Measurements from ENCODE around the gene ABCA6.

Gene ABCA6

DNA sequence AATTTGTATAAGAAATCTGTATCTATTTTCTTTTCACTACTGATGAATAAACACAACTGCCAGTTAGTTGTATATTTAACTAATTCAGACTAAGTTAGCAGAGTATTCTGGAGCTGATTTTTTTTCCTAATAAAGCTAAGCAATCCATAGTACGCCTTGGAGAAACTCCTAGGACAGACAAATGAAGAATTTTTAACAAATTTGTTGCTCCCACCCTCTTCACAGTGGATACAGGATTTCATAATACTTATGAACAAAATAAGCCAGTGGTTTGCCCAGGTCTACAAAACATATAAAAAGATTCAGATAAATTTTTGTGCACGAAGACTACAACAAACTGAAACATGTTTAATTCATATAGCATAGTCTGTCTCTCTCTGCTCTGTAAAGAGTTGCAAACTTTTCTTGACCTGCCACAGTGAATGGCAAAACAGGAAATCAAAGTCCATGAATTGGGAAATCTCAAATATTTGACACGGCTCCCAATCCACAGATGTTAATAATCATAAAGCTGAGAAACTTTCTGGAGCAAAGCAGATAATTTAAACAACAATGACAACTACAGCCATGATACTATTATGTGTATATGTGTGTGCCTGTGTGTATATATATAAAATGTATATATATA, 594 bp upstream of the ABCA6 start:
- no peaks in the 10 kb centered on the region for H3K9me3 ChIP-seq (ENCODE audit: control insufficient read depth, insufficient read depth, low read depth, low read length)
- H3K4me1 ChIP-seq (ENCODE audit: control insufficient read depth, insufficient read depth, low read length): no peaks in the 10 kb centered on the region
- no peak overlapping the region for H3K9ac ChIP-seq (ENCODE audit: low read length)
- H3K36me3 ChIP-seq (ENCODE audit: control insufficient read depth, insufficient read depth, low read length): no peaks in the 10 kb centered on the region
- no peaks in the 10 kb centered on the region for H3K27me3 ChIP-seq (ENCODE audit: control insufficient read depth, insufficient read depth, low read length)
- no peak overlapping the region for H3K4me3 ChIP-seq (ENCODE audit: low read depth, low read length)
- H3K27ac ChIP-seq (ENCODE audit: low read depth, low read length): no peak overlapping the region

- Histone ChIP-seq H3K36me3 (ENCODE audit: control insufficient read depth, insufficient read depth, low read length) (no peaks in the 10 kb centered on the region), H3K9ac (ENCODE audit: low read length) (no peak overlapping the region), H3K27ac (ENCODE audit: low read depth, low read length) (no peak overlapping the region), H3K27me3 (ENCODE audit: control insufficient read depth, insufficient read depth, low read length) (no peaks in the 10 kb centered on the region), H3K4me1 (ENCODE audit: control insufficient read depth, insufficient read depth, low read length) (no peaks in the 10 kb centered on the region; the same call in 1 of the 2 replicates), H3K4me3 (ENCODE audit: low read depth, low read length) (no peak overlapping the region), H3K9me3 (ENCODE audit: control insufficient read depth, insufficient read depth, low read depth, low read length) (no peaks in the 10 kb centered on the region)
Observed at GRCh38 chr17:69134112-69134511, 7.6 kb downstream of the ABCA6 start.

GRCh38 chr17:69130627-69131296, 10.9 kb downstream of the ABCA6 start:
- no peak overlapping the region for H3K27ac ChIP-seq (ENCODE audit: low read depth, low read length)
- no peaks in the 10 kb centered on the region for H3K36me3 ChIP-seq (ENCODE audit: control insufficient read depth, insufficient read depth, low read length)
- no peaks in the 10 kb centered on the region; the same call in 1 of the 2 replicates for H3K4me1 ChIP-seq (ENCODE audit: control insufficient read depth, insufficient read depth, low read length)
- no peaks in the 10 kb centered on the region for H3K9me3 ChIP-seq (ENCODE audit: control insufficient read depth, insufficient read depth, low read depth, low read length)
- H3K9ac ChIP-seq (ENCODE audit: low read length): no peak overlapping the region
- no peaks in the 10 kb centered on the region for H3K27me3 ChIP-seq (ENCODE audit: control insufficient read depth, insufficient read depth, low read length)
- H3K4me3 ChIP-seq (ENCODE audit: low read depth, low read length): no peak overlapping the region

GRCh38 chr17:69123626-69124025, 18.1 kb downstream of the ABCA6 start:
- Histone ChIP-seq H3K4me1 (ENCODE audit: control insufficient read depth, insufficient read depth, low read length) (no peaks in the 10 kb centered on the region), H3K9ac (ENCODE audit: low read length) (no peak overlapping the region), H3K36me3 (ENCODE audit: control insufficient read depth, insufficient read depth, low read length) (no peaks in the 10 kb centered on the region), H3K4me3 (ENCODE audit: low read depth, low read length) (no peak overlapping the region), H3K27me3 (ENCODE audit: control insufficient read depth, insufficient read depth, low read length) (no peaks in the 10 kb centered on the region), H3K27ac (ENCODE audit: low read depth, low read length) (no peak overlapping the region), H3K9me3 (ENCODE audit: control insufficient read depth, insufficient read depth, low read depth, low read length) (no peaks in the 10 kb centered on the region)

DNA sequence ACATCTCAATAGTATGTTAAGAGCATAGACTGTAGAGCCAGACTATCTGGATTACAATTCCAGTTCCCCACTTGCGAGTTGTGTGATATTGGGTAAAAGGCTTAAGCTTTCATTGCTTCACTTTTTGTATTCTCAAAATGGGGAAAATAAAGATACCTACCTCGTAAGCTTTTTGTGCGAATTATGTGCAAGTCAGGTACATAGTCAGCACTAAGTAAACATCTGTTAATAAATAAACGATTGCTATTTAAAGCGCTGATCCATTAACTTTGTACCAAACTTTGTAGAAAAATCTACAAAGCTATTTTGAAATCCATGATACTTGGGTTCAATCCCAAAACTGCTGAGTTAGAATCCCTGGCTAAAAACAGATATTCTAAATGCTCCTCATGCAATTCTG, 19.6 kb downstream of the ABCA6 start:
- Histone ChIP-seq H3K9ac (ENCODE audit: low read length) (no peak overlapping the region), H3K27ac (ENCODE audit: low read depth, low read length) (no peak overlapping the region), H3K36me3 (ENCODE audit: control insufficient read depth, insufficient read depth, low read length) (no peaks in the 10 kb centered on the region)

GRCh38 chr17:69117855-69118784, 23.6 kb downstream of the ABCA6 start:
- H3K4me1 ChIP-seq (ENCODE audit: control insufficient read depth, insufficient read depth, low read length): no peaks in the 10 kb centered on the region
- H3K9me3 ChIP-seq (ENCODE audit: control insufficient read depth, insufficient read depth, low read depth, low read length): no peaks in the 10 kb centered on the region
- no peaks in the 10 kb centered on the region for H3K36me3 ChIP-seq (ENCODE audit: control insufficient read depth, insufficient read depth, low read length)
- H3K9ac ChIP-seq (ENCODE audit: low read length): no peak overlapping the region
- H3K27me3 ChIP-seq (ENCODE audit: control insufficient read depth, insufficient read depth, low read length): no peaks in the 10 kb centered on the region
- no peak overlapping the region for H3K27ac ChIP-seq (ENCODE audit: low read depth, low read length)
- H3K4me3 ChIP-seq (ENCODE audit: low read depth, low read length): no peak overlapping the region

More for the DNA sequence above, 19.6 kb downstream of the ABCA6 start:
- Histone ChIP-seq H3K4me1 (ENCODE audit: control insufficient read depth, insufficient read depth, low read length) (no peaks in the 10 kb centered on the region), H3K9me3 (ENCODE audit: control insufficient read depth, insufficient read depth, low read depth, low read length) (no peaks in the 10 kb centered on the region), H3K27me3 (ENCODE audit: control insufficient read depth, insufficient read depth, low read length) (no peaks in the 10 kb centered on the region), H3K4me3 (ENCODE audit: low read depth, low read length) (no peak overlapping the region)

DNA sequence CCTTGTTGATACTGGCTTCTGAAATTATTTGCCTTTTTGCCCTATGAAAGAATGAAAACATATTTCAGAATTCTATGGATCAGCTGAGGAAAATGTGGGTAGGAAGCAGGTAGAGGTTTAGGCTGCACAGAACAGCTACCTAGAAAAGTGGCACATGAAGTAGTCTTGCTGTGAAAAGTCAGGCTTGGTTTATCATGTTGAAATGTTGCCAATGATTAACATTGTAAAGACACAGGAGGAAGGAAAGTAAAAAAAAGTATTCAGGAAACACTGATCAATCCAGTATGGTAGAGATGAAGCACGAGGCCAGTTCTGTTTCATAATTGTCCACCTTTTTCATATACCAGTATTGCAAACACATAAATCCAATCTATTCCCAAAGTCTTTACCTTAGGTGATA, 29.9 kb downstream of the ABCA6 start:
- no peak overlapping the region for H3K9ac ChIP-seq (ENCODE audit: low read length)
- no peak overlapping the region for H3K27ac ChIP-seq (ENCODE audit: low read depth, low read length)
- H3K4me3 ChIP-seq (ENCODE audit: low read depth, low read length): no peak overlapping the region
- no peaks in the 10 kb centered on the region for H3K27me3 ChIP-seq (ENCODE audit: control insufficient read depth, insufficient read depth, low read length)
- H3K9me3 ChIP-seq (ENCODE audit: control insufficient read depth, insufficient read depth, low read depth, low read length): no peaks in the 10 kb centered on the region
- H3K4me1 ChIP-seq (ENCODE audit: control insufficient read depth, insufficient read depth, low read length): no peaks in the 10 kb centered on the region
- no peaks in the 10 kb centered on the region for H3K36me3 ChIP-seq (ENCODE audit: control insufficient read depth, insufficient read depth, low read length)

DNA sequence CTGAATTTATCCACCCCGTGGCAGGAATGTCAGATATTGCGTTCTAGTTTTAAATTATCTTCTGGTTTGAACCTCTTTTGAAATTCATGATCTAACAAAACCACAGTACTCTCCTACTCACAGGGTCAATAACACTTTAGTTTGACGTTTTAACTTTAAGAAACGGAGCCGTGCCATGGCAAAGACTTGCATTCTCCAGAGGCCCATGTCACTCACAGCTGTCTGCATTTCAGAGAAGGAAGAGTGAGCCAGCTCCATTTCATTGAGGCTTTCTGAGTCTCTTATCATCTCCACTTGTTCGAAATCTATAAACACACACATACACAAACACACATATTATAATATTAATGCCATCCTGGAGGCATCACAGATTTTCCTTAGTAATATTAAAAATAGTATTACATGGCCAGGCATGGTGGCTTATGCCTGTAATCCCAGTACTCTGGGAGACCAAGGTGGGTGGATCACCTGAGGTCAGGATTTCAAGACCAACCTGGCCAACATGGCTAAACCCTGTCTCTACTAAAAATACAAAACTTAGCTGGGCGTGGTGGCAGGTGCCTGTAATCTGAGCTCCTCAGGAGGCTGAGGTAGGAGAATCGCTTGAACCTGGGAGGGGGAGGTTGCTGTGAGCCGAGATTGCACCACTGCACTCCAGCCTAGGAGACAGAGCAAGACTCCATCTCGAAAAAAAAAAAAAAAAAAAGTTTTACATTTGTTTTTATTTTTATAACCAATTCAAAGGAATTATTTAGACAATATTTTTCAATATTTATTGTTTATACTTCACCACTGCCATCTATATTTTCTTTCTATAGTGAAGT, 35.6 kb downstream of the ABCA6 start:
- no peak overlapping the region for H3K27ac ChIP-seq (ENCODE audit: low read depth, low read length)
- H3K27me3 ChIP-seq (ENCODE audit: control insufficient read depth, insufficient read depth, low read length): no peaks in the 10 kb centered on the region
- no peaks in the 10 kb centered on the region for H3K9me3 ChIP-seq (ENCODE audit: control insufficient read depth, insufficient read depth, low read depth, low read length)
- H3K36me3 ChIP-seq (ENCODE audit: control insufficient read depth, insufficient read depth, low read length): no peaks in the 10 kb centered on the region
- H3K4me1 ChIP-seq (ENCODE audit: control insufficient read depth, insufficient read depth, low read length): no peaks in the 10 kb centered on the region
- no peak overlapping the region for H3K9ac ChIP-seq (ENCODE audit: low read length)
- no peak overlapping the region for H3K4me3 ChIP-seq (ENCODE audit: low read depth, low read length)

- Histone ChIP-seq H3K4me3 (ENCODE audit: low read depth, low read length) (no peak overlapping the region), H3K27me3 (ENCODE audit: control insufficient read depth, insufficient read depth, low read length) (no peaks in the 10 kb centered on the region), H3K9ac (ENCODE audit: low read length) (no peak overlapping the region), H3K27ac (ENCODE audit: low read depth, low read length) (no peak overlapping the region), H3K36me3 (ENCODE audit: control insufficient read depth, insufficient read depth, low read length) (no peaks in the 10 kb centered on the region), H3K9me3 (ENCODE audit: control insufficient read depth, insufficient read depth, low read depth, low read length) (no peaks in the 10 kb centered on the region), H3K4me1 (ENCODE audit: control insufficient read depth, insufficient read depth, low read length) (no peaks in the 10 kb centered on the region)
Observed at GRCh38 chr17:69103557-69104233, 38.0 kb downstream of the ABCA6 start.

GRCh38 chr17:69098625-69099024, 43.1 kb downstream of the ABCA6 start:
- Histone ChIP-seq H3K9me3 (ENCODE audit: control insufficient read depth, insufficient read depth, low read depth, low read length) (no peaks in the 10 kb centered on the region), H3K27ac (ENCODE audit: low read depth, low read length) (no peak overlapping the region), H3K27me3 (ENCODE audit: control insufficient read depth, insufficient read depth, low read length) (no peaks in the 10 kb centered on the region), H3K4me3 (ENCODE audit: low read depth, low read length) (no peak overlapping the region), H3K36me3 (ENCODE audit: control insufficient read depth, insufficient read depth, low read length) (no peaks in the 10 kb centered on the region), H3K9ac (ENCODE audit: low read length) (no peak overlapping the region), H3K4me1 (ENCODE audit: control insufficient read depth, insufficient read depth, low read length) (no peaks in the 10 kb centered on the region; the same call in 1 of the 2 replicates)

Data from HUES6 (cell line).